Activated CD8-positive, alpha-beta memory T cell treated with anti-CD3 and anti-CD28 coated beads for 1 hour (primary cell): ENCODE results near the gene MORN4.

Experiments
- DNase-seq, 2 donors: peaks; one replicate each; pipeline ENCODE4 v3.0.0-alpha.2; 2020; ENCODE audit warnings: low read depth in 1 of 2; ENCODE audit errors: extremely low read depth in 1 of 2

The MORN4 gene

DNA sequence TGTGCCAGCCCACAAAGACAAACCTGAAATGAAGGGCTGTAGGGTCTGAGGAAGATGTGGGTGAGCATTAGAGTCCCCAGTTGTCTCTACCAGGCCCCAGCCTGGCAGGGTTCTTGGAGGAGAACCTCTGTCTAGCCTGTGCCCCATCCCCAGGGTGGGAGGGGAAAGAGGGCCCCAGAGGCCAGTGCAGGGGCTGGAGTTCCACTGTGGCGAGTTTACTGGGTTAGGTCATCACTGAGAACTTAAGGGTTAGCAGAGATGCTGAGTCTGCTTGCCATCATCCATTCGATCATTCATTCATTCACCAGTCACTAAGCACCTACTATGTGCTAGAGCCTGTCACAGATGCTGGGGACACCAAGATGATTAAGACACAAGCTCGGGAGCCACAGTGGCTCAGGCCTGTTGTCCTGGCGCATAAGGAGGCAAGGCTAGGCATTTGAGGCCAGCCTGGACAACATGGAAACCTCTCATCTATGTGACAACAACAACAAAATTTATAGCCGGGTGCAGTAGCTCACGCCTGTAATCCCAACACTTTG, 58.1 kb downstream of the MORN4 start:
- no peak for DNase-seq

- no peak for DNase-seq
These were observed 58.8 kb downstream of the MORN4 start for GRCh38 chr10:97574374-97575126.

DNA sequence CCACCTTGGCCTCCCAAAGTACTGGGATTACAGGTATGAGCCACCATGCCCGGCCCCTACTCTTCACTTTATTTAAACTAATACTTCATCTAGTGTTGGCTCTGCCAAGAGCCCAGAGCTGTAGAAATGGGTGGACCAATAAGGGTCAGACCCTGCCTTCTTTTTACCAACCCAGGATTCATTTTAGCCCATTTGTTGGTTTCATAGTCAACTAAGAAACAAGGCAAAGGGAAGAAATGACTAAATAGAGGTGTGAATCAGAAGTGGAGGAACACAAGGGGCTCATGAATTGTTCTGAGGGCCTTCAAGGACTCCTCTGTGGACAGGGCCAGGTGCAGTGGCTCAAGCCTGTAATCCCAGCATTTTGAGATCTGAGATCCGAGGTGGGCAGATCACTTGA, 59.6 kb downstream of the MORN4 start:
- no peak for DNase-seq

DNA sequence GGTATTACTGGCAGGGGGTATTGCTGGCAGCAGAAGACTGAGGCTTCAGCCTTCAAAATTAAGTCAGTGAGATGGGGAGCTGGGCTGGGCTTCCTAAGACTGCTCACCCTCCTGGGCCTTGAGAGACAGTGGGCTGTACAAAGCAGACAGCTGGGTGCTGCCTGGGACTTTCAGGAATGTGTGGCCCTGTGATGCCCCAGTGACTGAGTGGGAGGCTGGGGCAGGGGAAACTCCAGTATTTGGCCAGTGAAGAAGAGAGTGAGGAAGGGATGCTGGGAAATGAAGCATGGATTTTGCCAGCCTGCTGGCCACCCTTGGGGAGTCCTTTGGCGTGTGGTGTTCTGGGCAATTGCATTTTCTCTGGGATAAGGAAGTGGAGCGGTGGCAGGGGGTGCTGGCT, 60.3 kb downstream of the MORN4 start:
- DNase-seq: no peak

DNA sequence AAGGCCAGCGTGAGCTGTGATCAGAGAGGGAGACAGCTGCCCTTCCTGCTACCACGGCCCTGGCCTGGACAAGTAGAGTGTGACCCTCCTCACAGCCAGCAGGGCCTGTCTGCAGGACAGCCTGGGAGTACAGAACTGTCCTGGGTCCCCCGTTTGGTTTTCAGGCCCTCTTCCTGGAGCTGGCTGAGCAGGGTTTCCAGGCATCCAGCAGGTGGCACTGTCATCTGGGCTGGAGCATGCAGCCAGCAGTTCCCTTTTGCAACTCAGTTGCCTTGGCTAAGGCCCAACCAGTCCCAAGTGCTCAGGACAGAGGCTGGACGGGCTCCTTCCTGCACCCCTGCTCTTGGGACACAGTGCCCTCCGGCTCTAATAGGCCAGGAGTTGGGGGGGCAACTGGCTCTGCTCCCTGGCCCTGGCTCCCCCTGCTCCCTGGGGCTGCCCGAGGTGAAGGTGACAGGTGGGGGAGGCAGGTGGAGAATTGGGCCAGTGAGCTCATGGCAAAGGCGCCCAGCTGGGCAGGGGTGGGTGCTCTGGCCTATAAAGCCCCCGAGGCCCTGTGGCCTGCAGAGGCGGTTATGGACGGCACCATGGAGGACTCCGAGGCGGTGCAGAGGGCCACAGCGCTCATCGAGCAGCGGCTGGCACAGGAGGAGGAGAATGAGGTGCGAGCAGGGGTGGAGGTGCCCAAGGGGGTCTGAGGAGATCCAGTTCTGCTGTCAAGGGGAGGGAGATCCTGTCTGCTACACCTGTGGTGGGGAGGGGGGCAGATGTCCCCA, 60.9 kb downstream of the MORN4 start, which contains the start of gene ANKRD2:
TSS of gene ANKRD2 (plus strand) at position 566 of the 776 bp plus-strand sequence. CDS start at position 576, 10 bp downstream.
- peak in 1 of 2 donors; percentile 28 for DNase-seq

DNA sequence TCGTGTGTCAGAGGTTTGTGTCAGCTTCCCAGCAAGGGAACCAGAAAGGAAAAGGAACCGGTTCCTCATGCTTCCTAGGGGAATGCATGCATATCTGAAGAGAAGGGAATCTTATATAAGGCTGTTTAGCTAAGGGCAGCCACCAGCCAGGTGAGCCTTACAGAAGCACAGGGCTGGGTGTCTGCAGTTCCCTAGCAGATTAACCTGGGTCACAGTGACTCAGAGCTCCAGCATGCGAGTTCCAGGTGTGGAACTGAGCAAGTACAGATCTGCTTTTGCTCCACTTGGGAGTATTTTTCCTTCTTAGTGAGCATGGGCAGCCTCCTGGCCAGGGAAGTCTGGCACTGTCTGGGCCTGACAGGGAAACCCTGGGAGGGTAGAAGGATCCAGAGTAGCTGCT, 61.7 kb downstream of the MORN4 start:
- no peak for DNase-seq

- DNase-seq: no peak
These were observed 62.4 kb downstream of the MORN4 start for GRCh38 chr10:97570789-97571471.

- no peak for DNase-seq
These were observed 63.0 kb downstream of the MORN4 start for GRCh38 chr10:97570146-97570788.

- no peak for DNase-seq
These were observed 65.4 kb downstream of the MORN4 start for GRCh38 chr10:97567891-97568290.

DNA sequence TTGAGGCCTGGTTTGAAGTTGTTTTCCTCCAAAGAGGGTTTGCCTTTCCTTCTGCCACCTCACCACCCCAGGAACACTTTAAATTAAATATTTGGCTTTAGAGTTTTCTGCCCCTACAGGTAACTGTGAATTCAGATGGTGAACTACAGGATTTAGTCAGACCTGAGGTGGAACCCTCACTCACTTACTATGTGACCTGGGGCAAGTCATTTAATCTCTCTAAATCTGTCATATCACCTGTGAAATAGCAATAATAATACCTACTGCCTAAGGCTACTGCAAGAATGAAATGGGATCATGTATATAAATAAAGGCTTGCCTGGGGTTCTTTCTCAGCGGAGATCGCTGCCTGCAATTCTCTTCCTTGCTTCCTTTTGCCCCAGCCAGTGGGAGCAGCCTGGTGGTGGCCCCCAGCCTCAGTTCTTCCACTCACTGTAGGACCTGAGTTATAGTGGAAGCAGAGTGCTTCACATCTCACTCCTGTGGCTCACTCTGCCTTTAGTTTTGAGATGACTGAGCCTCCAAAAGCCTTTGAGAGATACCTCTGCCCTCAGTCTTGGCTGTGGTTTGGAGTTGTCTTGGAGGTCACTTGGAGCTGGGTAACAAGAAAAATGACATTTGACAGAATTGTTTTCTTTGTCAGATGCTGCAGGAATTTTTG, 66.8 kb downstream of the MORN4 start:
- DNase-seq: no peak

GRCh38 chr10:97564776-97565175, 68.5 kb downstream of the MORN4 start:
- no peak for DNase-seq
